ENCODE data around the gene LPAR1.

The LPAR1 gene

GRCh38 chr9:110918316-110919049 is 119.8 kb downstream of the LPAR1 start:
- DNase-seq (ENCODE audit: low read depth): no peak

DNA sequence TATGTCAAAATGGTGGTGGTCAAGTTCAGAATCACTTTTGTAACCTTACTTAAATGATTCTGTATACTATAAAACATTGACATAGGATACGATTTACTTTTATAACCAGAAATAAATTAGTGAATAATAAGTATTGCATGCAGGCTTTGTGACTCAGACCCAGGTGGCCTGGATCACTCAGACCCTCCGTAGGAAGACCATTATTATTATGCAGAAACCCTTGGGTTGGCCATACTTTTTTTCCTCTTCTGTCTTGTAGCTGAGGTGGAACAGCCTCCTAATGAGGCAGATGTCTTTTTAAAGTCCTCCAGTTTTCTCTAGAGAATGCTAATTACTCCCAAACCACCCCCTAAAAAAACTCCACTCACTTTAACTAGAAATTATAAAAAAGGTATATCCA is 121.9 kb downstream of the LPAR1 start:
- no peak for DNase-seq (ENCODE audit: low read depth)

- DNase-seq (ENCODE audit: low read depth): no peak
Measured at GRCh38 chr9:110912419-110913291, 125.6 kb downstream of the LPAR1 start.

- DNase-seq (ENCODE audit: low read depth): no peak
Measured at GRCh38 chr9:110911659-110912418, 126.4 kb downstream of the LPAR1 start.

DNA sequence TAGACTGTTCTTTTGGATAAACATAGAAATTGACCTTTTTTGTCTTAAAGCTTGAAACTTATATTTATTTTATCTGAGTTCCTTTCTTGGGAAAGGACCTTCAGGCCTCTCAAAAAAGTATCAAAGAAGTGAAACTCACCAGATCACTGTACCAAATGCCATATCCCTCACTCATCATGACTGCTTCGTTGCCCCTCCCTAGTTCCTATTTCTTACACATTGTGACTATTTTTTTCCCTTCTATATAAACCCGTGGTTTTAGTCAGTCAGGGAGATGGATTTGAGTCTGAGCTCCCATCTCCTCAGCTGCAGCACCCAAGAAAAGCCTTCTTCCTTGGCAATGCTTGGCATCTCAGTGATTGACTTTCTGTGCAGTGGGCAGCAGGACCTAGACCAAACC is 129.4 kb downstream of the LPAR1 start:
- DNase-seq (ENCODE audit: low read depth): no peak

GRCh38 chr9:110900917-110901316 is 137.4 kb downstream of the LPAR1 start:
- DNase-seq (ENCODE audit: low read depth): no peak

- DNase-seq (ENCODE audit: low read depth): no peak
Measured at GRCh38 chr9:110900456-110900855, 137.8 kb downstream of the LPAR1 start.

- no peak for DNase-seq (ENCODE audit: low read depth)
Measured at GRCh38 chr9:110898866-110899265, 139.4 kb downstream of the LPAR1 start.

DNA sequence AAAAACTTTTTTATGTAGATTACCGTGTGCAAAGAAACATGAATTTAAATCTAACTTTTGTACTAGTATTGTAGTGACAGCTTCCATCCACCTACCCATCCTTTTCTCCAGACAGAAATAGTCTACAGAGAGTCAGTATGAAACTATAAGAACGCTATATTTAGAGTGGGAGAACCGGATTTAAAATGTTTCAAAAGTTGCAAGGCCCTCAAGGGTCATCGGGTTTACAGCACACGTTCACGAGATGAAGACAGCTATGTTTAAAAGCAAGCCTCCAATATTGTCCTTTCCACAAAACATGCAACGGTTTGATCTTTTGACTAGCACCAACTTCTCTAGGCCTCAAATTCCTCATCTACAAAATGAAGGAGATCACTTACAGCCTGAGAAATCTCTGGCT is 139.9 kb downstream of the LPAR1 start:
- no peak for DNase-seq (ENCODE audit: low read depth)

DNA sequence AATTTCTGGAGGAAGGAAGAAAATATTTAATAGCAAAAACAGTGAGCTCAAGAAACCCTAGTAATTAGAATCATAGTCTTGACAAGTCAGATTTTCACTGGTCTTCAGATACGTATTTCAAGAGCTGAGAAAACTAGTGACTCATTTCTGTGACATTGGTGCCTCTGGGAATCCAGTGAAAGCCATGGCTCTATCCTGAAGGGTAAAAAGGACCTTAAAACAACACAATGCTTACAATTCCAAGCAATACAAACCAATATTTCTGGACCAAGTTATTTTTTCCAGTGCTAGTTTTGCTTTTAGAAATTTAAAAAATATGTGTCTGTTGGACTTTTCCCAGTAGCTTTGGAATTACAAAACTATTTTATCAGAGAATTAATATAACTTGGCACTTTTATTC is 140.3 kb downstream of the LPAR1 start:
- no peak for DNase-seq (ENCODE audit: low read depth)

GRCh38 chr9:110895147-110895905 is 142.9 kb downstream of the LPAR1 start:
- DNase-seq (ENCODE audit: low read depth): no peak

DNA sequence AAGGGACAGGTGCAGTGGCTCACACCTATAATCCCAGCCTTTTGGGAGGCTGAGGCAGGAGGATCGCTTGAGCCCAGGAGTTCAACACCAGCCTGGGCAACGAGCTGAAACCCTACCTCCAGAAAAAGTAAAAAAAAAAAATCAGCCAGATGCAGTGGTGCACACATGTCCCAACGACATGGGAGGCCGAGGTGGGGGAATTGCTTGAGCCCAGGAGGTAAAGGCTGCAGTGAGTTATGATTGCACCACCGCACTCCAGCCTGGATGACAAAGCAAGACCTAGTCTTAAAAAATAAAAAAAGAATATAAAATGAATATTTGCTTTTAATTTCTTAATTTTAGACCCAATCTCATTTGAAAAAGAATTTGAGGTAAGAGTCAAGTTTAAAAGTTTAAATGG is 143.5 kb downstream of the LPAR1 start:
- DNase-seq (ENCODE audit: low read depth): no peak

DNA sequence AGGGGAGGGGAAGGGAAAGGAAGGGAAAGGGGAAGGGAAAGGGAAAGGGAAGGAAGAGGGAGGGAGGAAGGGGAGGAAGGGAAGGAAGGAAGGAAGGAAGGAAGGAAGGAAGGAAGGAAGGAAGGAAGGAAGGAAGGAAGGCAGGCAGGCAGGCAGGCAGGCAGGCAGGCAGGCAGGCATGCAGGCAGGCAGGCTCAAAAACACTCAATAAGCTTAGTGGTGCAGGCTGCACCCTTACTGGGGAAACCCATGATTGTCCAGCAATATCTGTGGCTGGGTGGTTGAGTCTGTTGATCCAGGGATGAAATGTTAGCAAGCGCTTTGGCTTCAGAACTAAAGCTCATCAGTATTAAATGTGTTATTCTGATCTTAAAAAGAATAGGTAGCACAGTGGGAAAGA is 145.6 kb downstream of the LPAR1 start:
- no peak for DNase-seq (ENCODE audit: low read depth)

DNA sequence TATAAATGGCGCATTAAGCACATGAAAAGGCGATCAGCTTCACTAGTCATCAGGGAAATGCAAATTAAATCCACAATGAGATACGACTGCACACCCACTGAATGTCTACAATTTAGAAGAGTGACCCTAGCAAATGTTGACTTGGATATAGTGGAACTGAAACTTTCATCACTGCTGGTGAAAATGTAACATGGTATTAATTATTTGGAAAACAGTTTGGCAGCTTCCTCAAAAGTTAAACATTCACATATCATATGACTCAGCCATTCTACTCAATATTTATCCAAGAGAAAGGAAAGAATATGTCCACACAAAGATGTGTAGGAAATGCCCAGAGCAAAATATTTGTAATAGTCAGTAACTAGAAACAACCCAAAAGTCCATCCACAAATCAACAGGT is 146.5 kb downstream of the LPAR1 start:
- no peak for DNase-seq (ENCODE audit: low read depth)

DNA sequence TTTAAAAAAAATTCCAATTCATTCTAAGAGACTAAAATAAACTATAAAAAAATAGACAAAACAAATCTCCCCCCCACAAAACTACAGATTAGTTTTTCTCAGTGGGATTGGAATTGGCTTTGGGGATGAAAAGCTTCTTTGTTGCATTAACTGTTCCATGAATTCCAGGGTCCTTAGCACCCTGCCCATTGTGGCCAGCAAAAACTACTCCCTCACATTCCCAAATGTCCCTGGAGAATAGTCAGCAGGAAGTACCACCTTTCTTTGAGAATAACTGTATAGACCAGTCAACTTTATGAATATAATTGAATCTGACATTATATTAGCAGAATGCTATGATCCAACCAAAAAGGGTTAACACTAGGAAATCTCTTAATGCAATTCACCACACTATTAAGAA is 147.9 kb downstream of the LPAR1 start:
- no peak for DNase-seq (ENCODE audit: low read depth)

GRCh38 chr9:110887276-110887675 is 151.0 kb downstream of the LPAR1 start:
- no peak for DNase-seq (ENCODE audit: low read depth)

DNA sequence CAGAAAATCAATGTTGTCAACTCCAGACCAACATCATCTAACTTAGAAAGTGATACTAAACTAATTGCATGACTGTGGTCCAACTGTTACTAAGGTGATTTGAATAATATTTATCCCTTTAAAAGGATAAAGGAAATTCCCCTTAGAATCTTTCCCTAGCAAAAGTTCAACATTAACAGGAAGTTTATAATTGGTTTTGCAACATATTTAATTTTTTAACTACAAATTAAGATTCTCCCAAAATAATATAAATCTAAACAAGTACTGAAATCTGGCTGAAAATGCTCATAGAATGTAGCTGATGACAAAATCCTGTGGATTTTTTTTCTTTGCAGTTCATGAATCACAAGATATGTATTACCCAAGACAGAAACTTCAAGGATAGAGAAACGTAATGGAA is 151.4 kb downstream of the LPAR1 start:
- DNase-seq (ENCODE audit: low read depth): no peak

- no peak for DNase-seq (ENCODE audit: low read depth)
Measured at GRCh38 chr9:110880189-110880588, 158.1 kb downstream of the LPAR1 start.

GRCh38 chr9:110877374-110877773 is 160.9 kb downstream of the LPAR1 start:
- no peak for DNase-seq (ENCODE audit: low read depth)

GRCh38 chr9:110876929-110877328 is 161.3 kb downstream of the LPAR1 start:
- DNase-seq (ENCODE audit: low read depth): no peak

DNA sequence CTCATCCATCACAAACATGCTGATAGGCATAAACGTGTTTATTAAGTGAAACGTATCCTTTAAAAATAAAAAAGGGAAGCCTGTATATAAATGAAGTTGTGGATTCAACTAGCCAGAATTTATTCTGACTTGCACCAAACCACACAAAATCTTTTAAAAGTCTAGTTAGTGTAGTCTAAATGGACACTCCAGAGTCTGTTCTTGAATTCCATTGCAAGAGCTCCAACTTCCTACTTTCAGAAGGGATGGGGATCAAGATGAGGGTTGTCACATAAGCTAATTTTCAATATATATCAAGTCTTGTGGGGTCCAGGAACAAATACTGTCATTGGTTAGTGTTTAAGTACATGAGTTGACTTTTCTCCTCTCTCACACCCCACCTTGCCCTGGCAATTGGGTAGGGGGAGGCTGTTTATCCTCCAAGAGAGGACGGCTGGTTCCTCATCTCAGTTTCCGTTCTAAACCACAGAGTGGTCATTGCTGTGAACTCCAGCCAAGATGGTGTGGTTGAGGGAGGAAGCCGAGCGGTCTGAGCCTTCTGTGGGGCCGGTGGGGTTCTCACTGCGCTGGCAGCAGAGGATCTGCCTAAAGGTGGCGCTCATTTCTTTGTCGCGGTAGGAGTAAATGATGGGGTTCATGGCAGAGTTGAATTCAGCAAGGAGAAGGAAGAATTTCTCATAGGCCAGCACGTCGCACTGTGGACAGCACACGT is 163.2 kb downstream of the LPAR1 start:
- DNase-seq (ENCODE audit: low read depth): no peak

Data from stimulated activated CD8-positive, alpha-beta memory T cell treated with anti-CD3 and anti-CD28 coated beads, Interleukin-15, amount 100 ng/mL, for 24 hours (primary cell).